H1 (cell line): ENCODE data around the gene MARCHF3.

Experiments
- ATF2 ChIP-seq: IDR thresholded peaks from 2 replicates; pipeline ENCODE4 v1.6.1; 2012; ENCODE audit warnings: low read length, inconsistent platforms
- CTCF ChIP-seq, 3 experiments: IDR thresholded peaks; 1 replicate in 2 of 3; 2 replicates in 1 of 3; pipeline versions ENCODE4 v1.5.1 to v1.6.1; 2011; ENCODE audit warnings: low read length in 3 of 3, mild to moderate bottlenecking in 3 of 3, inconsistent platforms in 2 of 3, low read depth in 1 of 3, moderate library complexity in 1 of 3; ENCODE audit not compliant: insufficient read depth in 1 of 3; ENCODE audit errors: control extremely low read depth in 1 of 3
- EP300 ChIP-seq, 2 experiments: IDR thresholded peaks; 1 replicate in 1 of 2; 2 replicates in 1 of 2; pipeline ENCODE4 v1.6.1; 2011 to 2012; ENCODE audit warnings: low read depth in 2 of 2, low read length in 2 of 2, mild to moderate bottlenecking in 2 of 2, borderline replicate concordance in 1 of 2, inconsistent platforms in 1 of 2, moderate library complexity in 1 of 2
- EZH2 ChIP-seq: fragments of 200-600 bp; sonication (generic); IDR thresholded peaks from 2 replicates; pipeline ENCODE4 v1.7.1; 2012; ENCODE audit warnings: low read depth, mild to moderate bottlenecking, moderate library complexity, low read length, inconsistent platforms; ENCODE audit not compliant: severe bottlenecking
- KDM1A ChIP-seq: fragments of 200-600, 300-600 bp; sonication (generic); IDR thresholded peaks from 2 replicates; pipeline ENCODE4 v1.7.1; 2016; ENCODE audit warnings: mild to moderate bottlenecking, low read length, borderline replicate concordance
- MAX ChIP-seq: IDR thresholded peaks from 2 replicates; pipeline ENCODE4 v1.6.1; 2012; ENCODE audit warnings: inconsistent platforms
- POLR2A ChIP-seq, 2 experiments: IDR thresholded peaks; 1 replicate in 1 of 2; 2 replicates in 1 of 2; pipeline ENCODE4 v1.6.1; 2011; ENCODE audit warnings: low read depth in 2 of 2, low read length in 2 of 2, mild to moderate bottlenecking in 2 of 2; ENCODE audit errors: control extremely low read depth in 1 of 2
- POLR2AphosphoS5 ChIP-seq: IDR thresholded peaks from 2 replicates; pipeline ENCODE4 v1.6.1; 2011; ENCODE audit warnings: low read depth, low read length
- RFX5 ChIP-seq: IDR thresholded peaks from 2 replicates; pipeline ENCODE4 v1.6.1; 2011; ENCODE audit warnings: low read depth, low read length, improper control_type of control experiment, borderline replicate concordance
- SIN3A ChIP-seq, 2 experiments: IDR thresholded peaks in 1 of 2; conservative IDR thresholded peaks in 1 of 2; 2 replicates each; pipeline ENCODE4 v1.6.1; 2011 to 2012; ENCODE audit warnings: low read length in 2 of 2, improper control_type of control experiment in 1 of 2, low read depth in 1 of 2, mild to moderate bottlenecking in 1 of 2
- SP1 ChIP-seq: IDR thresholded peaks from 2 replicates; pipeline ENCODE4 v1.6.1; 2011; ENCODE audit warnings: low read depth, low read length
- SUZ12 ChIP-seq: fragments of 200-600 bp; sonication (generic); IDR thresholded peaks from 2 replicates; pipeline ENCODE4 v1.6.1; 2012; ENCODE audit warnings: mild to moderate bottlenecking, inconsistent platforms, low read length, moderate library complexity, mixed read lengths
- YY1 ChIP-seq: IDR thresholded peaks from 2 replicates; pipeline ENCODE4 v1.6.1; 2011; ENCODE audit warnings: low read depth, mild to moderate bottlenecking, low read length

GRCh38 chr5:127012916-127013315 is 17.4 kb downstream of the MARCHF3 start:
- TF ChIP-seq ATF2 (no peak), SIN3A (conservative IDR thresholded peaks at IDR 0.05 in 1 of 2, IDR thresholded peaks at IDR 0.05 in 1 of 2; ENCODE audit: low read depth in 1 of 2, low read length in 2 of 2) (no peak), SP1 (no peak), KDM1A (no peak), CTCF (IDR thresholded peaks at IDR 0.05; ENCODE audit: control extremely low read depth in 1 of 3, insufficient read depth in 1 of 3, low read depth in 1 of 3, low read length in 3 of 3) (no peak), MAX (no peak), POLR2A (IDR thresholded peaks at IDR 0.05; ENCODE audit: control extremely low read depth in 1 of 2, low read depth in 2 of 2, low read length in 2 of 2) (no peak), EP300 (IDR thresholded peaks at IDR 0.05; ENCODE audit: borderline replicate concordance in 1 of 2, low read depth in 2 of 2, low read length in 2 of 2) (no peak), RFX5 (no peak), EZH2 (no peak), SUZ12 (no peak), POLR2AphosphoS5 (no peak), YY1 (no peak)
